Epithelial cell of proximal tubule (primary cell): ENCODE data around the gene ABCC6. TPM values are rescaled to one million over a fixed set of nuclear protein-coding genes. Genes with fewer than 3 reads are reported as not detected.

Experiments
- DNase-seq: peaks from one replicate; pipeline ENCODE4 v3.0.0-alpha.2; 2011; ENCODE audit warnings: low read depth
- H3K4me3 ChIP-seq: 2 replicates; pipeline ENCODE4 v1.5.1; 2011; ENCODE audit warnings: low read depth, mild to moderate bottlenecking, low read length
- total RNA-seq: library from RNA; depleted of rRNA; stranded (reverse); fragments of >200 nt; gene quantifications from 2 replicates; pipeline ENCODE4 v1.2.3, GENCODE V29; 2015
- TF ChIP-seq, protein P1 (sequence below): conservative IDR thresholded peaks from 2 replicates; pipeline ENCODE4 v1.5.1; 2012; ENCODE audit warnings: low read depth, mild to moderate bottlenecking, low read length

ABCC6 gene
- total RNA-seq, 1 donor from 2014 or later: 4.8 TPM

DNA sequence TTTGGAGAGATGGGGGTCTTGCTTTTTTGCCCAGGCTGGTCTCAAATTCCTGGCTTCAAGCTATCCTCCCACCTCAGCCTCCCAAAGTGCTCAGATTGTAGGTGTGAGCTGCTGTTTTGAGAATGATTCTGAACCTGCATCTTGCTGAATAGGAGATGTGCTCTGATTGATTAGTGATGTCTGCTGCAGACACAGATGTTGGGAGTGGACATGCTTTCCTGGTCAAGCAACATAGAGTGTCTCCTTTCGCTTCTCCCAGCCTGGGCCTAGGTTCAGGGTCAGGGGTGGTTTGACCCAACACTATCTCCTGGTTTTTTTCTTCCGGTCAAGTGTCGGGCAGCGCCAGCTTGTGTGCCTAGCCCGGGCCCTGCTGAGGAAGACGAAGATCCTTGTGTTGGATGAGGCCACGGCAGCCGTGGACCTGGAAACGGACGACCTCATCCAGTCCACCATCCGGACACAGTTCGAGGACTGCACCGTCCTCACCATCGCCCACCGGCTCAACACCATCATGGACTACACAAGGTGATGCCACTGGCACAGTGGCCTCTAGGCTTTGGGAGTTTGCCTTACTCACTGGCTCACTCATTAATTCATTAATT lies 85.2 kb downstream of the ABCC6 start:
- DNase-seq: no peak
- no peak overlapping the region for H3K4me3 ChIP-seq
- TF ChIP-seq, protein P1, sequence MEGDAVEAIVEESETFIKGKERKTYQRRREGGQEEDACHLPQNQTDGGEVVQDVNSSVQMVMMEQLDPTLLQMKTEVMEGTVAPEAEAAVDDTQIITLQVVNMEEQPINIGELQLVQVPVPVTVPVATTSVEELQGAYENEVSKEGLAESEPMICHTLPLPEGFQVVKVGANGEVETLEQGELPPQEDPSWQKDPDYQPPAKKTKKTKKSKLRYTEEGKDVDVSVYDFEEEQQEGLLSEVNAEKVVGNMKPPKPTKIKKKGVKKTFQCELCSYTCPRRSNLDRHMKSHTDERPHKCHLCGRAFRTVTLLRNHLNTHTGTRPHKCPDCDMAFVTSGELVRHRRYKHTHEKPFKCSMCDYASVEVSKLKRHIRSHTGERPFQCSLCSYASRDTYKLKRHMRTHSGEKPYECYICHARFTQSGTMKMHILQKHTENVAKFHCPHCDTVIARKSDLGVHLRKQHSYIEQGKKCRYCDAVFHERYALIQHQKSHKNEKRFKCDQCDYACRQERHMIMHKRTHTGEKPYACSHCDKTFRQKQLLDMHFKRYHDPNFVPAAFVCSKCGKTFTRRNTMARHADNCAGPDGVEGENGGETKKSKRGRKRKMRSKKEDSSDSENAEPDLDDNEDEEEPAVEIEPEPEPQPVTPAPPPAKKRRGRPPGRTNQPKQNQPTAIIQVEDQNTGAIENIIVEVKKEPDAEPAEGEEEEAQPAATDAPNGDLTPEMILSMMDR: no peak

GRCh38 chr16:16137110-16137509 lies 86.2 kb downstream of the ABCC6 start:
- H3K4me3 ChIP-seq: no peak overlapping the region
- TF ChIP-seq, protein P1: no peak

GRCh38 chr16:16136588-16136987 lies 86.7 kb downstream of the ABCC6 start:
- H3K4me3 ChIP-seq: no peak overlapping the region
- TF ChIP-seq, protein P1: no peak
- DNase-seq: no peak

More at GRCh38 chr16:16137110-16137509, 86.2 kb downstream of the ABCC6 start:
- DNase-seq: no peak

GRCh38 chr16:16133943-16134604 lies 89.2 kb downstream of the ABCC6 start:
- TF ChIP-seq, protein P1: no peak
- no peak for DNase-seq

DNA sequence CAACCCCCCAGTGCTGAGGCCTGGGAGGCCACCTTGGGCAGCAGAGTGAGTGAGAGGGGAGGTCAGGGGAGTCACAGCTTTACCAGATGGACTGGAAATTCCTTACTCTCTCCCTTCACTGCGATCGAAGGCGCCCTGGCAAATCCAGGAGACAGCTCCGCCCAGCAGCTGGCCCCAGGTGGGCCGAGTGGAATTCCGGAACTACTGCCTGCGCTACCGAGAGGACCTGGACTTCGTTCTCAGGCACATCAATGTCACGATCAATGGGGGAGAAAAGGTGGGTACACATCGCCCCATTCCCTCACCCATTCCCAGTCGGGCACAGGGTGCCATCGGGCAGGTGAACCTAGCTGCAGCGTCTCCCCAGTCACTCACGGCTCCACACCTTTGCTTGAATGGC lies 91.6 kb downstream of the ABCC6 start:
- H3K4me3 ChIP-seq: no peak overlapping the region
- no peak for DNase-seq
- TF ChIP-seq, protein P1: no peak

More at GRCh38 chr16:16133943-16134604, 89.2 kb downstream of the ABCC6 start:
- no peak overlapping the region for H3K4me3 ChIP-seq

DNA sequence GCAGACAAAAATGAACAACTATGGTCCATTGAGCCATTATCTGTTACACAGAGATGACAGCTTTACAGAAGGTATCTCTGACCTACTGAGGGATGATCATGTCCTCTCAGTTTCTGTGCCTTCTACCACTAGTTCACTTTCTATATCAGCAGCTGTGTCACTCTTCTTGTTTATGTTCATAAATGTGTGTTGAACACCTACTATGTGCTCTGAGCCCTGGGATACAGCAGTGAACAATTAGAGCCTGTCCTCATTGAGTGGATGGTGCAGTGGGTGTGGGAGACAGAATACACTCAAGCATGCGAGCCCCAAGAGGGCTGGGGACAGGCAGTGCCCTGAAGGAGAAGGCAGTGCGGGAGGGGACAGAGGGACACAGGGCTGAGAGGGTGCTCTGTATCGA lies 92.1 kb downstream of the ABCC6 start:
- H3K4me3 ChIP-seq: no peak overlapping the region
- no peak for DNase-seq
- TF ChIP-seq, protein P1: no peak
